Dedifferentiated amniotic fluid mesenchymal stem cell (primary cell): ENCODE data around the gene TRIM46.

Source experiments
- DNase-seq: peaks from one replicate; pipeline ENCODE4 v3.0.0-alpha.2; 2016; ENCODE audit errors: extremely low spot score

Gene TRIM46

GRCh38 chr1:155171836-155172731 is 1.6 kb upstream of the TRIM46 start:
- DNase-seq = no peak

GRCh38 chr1:155172732-155173477 is 744 bp upstream of the TRIM46 start, which contains the start of gene KRTCAP2:
Gene KRTCAP2, minus strand, starts transcription at chr1:155173304. Its CDS starts 80 bp downstream, at chr1:155173224.
- DNase-seq = peak; percentile 96

- no peak for DNase-seq
These were observed 953 bp downstream of the TRIM46 start for GRCh38 chr1:155174324-155175280.

- no peak for DNase-seq
These were observed 1.8 kb downstream of the TRIM46 start for GRCh38 chr1:155175281-155175926.

- DNase-seq = no peak
These were observed 2.3 kb downstream of the TRIM46 start for GRCh38 chr1:155175927-155176371.

GRCh38 chr1:155176544-155177071 is 3.0 kb downstream of the TRIM46 start:
- DNase-seq = peak; percentile 74

- DNase-seq = no peak
These were observed 3.7 kb downstream of the TRIM46 start for GRCh38 chr1:155177192-155177917.

- no peak for DNase-seq
These were observed 4.3 kb downstream of the TRIM46 start for GRCh38 chr1:155177918-155178281.

- no peak for DNase-seq
These were observed 4.9 kb downstream of the TRIM46 start for GRCh38 chr1:155178441-155179111.

GRCh38 chr1:155179112-155180031 is 5.7 kb downstream of the TRIM46 start:
- no peak for DNase-seq

GRCh38 chr1:155181371-155182051 is 7.9 kb downstream of the TRIM46 start:
- DNase-seq = no peak

GRCh38 chr1:155182052-155182550 is 8.5 kb downstream of the TRIM46 start:
- no peak for DNase-seq

- no peak for DNase-seq
These were observed 10.1 kb downstream of the TRIM46 start for GRCh38 chr1:155183775-155184221.

GRCh38 chr1:155184351-155184811 is 10.7 kb downstream of the TRIM46 start:
- no peak for DNase-seq

GRCh38 chr1:155184835-155185782 is 11.5 kb downstream of the TRIM46 start:
- no peak for DNase-seq

- no peak for DNase-seq
These were observed 12.1 kb downstream of the TRIM46 start for GRCh38 chr1:155185783-155186066.
